ENCODE data around the gene ZNF580. TPM values are rescaled to one million over a fixed set of nuclear protein-coding genes. Genes with fewer than 3 reads are reported as not detected.

ZNF580 gene, protein sequence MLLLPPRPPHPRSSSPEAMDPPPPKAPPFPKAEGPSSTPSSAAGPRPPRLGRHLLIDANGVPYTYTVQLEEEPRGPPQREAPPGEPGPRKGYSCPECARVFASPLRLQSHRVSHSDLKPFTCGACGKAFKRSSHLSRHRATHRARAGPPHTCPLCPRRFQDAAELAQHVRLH
- total RNA-seq = 10 to 100 TPM; 41.8 to 50.6 TPM

GRCh38 chr19:55640577-55641425 lies at the start of gene ZNF580:
TSS of gene ZNF580 (plus strand) at chr19:55641002. CDS start at chr19:55642509, 1,507 bp downstream.

DNA sequence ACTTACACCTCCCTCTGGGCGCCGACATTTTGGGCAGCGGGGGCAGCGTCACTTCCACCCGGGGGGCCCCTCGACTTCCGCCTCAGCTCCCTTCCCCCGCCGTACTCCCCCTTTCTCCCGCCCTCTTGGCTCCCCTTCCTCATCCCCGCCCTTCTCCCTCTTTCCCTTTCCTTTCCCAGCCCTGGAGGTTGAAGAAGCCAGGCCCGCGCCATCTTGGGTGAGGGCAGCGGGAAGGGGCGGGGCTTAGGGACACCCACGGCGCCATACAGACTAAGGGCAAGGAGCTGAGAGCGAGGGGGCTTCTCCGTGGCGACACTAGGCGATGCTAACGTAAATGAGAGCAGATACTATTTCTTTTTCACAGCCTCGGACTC lies 41.3 kb upstream of the ZNF580 start, which contains the start of gene FIZ1:
FIZ1 (minus strand) TSS at position 50 of the 374 bp plus-strand sequence. CDS start 1,652 bp downstream, outside the sequence.

DNA sequence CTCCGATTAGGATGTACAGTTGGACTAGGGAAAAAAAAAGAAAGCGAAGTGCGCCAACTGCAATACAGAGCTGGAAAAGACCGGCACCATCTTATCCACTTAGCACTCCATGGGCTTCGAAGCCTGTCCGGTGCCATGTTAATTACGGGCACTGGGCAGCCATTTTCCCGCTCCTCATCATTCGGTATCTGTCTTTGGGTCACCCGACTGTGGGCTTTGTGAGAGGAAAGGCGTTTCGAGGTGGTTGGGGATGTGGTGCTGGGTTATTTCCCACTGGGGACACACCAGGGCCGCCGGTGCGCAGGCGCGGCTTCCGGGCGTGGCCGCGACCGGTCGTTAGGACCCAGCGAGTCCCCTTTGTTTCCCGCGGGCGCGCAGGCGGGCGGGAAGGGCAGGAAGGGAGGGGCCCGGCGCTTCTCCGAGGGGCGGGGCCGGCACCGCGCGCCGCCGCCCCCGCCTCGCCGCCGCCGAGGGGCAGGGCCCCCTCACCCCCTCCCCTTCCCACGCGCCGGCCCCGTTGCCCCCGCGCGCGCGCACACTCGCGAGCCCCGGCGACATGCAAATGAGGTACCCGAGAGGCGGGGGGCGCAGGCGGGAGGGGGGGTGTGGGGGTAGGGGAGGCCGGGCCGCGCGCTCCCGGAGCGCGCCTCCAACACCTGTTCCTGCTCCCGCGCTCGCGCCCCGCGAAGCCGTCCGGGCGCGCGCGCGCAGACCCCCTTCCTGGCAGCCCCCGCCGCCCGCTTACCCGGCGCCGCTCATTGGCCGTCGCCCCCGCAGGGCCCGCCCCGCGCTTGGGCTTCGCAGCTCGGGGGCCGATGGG lies 40.8 kb upstream of the ZNF580 start, which contains the start of gene ZNF524:
ZNF524 (plus strand) TSS at position 447 of the 820 bp plus-strand sequence. CDS start 1,825 bp downstream, outside the sequence.

GRCh38 chr19:55605637-55606470 lies 34.9 kb upstream of the ZNF580 start, which contains the start of gene ZNF865:
TSS of gene ZNF865 (plus strand) at chr19:55605647. CDS start at chr19:55613619, 7,972 bp downstream.

GRCh38 chr19:55624109-55625003 lies 16.4 kb upstream of the ZNF580 start, which contains the start of gene ZNF784:
TSS of gene ZNF784 (minus strand) at chr19:55624566. CDS start at chr19:55624561, 5 bp downstream.

DNA sequence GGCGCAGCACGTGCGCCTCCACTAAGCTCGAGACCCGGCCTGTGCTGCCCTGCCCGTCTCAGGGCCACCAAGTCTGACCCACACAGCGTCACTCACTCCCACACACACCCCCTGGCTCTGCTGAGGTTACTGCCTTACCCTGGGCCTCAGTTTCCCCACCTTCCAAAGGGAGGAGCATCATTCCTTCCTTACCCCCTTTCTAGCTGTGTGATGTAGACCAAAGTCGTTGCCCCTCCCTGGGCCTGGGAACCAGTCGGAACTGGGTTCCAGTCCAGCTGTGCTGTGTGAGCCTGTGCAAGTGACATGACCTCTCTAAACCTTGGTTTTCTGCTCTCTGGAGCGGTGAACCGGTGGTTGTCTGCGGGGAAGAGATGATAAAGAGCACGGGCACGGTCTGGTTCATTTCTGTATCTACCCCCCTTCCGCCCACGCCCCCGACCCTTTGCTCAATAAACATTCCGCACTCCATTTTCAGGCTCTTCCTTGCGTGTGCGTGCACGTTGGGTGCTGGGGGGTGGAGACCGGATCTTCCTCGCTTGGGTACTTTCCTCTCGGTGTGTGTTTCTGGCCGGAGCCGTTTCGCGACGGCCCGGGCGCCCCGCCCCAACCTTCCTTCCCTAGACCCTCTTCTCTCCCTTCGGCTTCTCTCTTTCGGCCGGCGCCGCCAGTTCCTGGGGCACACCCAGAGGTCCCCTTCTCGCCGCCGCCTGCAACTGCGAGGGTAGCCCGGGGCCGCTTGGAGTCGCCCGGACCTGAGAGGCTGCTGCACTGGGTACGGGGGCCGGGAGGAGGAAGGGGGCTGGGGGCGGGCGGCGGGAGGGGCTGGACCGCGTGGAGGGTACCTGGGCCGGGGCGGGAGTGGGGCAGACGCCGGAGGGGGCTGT lies 2.4 kb downstream of the ZNF580 start, which contains the start of gene ZNF581:
ZNF581 (plus strand) TSS at position 647 of the 884 bp plus-strand sequence. CDS start 923 bp downstream, outside the sequence.

GRCh38 chr19:55647732-55648584 lies 7.2 kb downstream of the ZNF580 start, which contains the start of gene CCDC106:
TSS of gene CCDC106 (plus strand) at chr19:55648212. CDS start at chr19:55649047, 835 bp downstream.

DNA sequence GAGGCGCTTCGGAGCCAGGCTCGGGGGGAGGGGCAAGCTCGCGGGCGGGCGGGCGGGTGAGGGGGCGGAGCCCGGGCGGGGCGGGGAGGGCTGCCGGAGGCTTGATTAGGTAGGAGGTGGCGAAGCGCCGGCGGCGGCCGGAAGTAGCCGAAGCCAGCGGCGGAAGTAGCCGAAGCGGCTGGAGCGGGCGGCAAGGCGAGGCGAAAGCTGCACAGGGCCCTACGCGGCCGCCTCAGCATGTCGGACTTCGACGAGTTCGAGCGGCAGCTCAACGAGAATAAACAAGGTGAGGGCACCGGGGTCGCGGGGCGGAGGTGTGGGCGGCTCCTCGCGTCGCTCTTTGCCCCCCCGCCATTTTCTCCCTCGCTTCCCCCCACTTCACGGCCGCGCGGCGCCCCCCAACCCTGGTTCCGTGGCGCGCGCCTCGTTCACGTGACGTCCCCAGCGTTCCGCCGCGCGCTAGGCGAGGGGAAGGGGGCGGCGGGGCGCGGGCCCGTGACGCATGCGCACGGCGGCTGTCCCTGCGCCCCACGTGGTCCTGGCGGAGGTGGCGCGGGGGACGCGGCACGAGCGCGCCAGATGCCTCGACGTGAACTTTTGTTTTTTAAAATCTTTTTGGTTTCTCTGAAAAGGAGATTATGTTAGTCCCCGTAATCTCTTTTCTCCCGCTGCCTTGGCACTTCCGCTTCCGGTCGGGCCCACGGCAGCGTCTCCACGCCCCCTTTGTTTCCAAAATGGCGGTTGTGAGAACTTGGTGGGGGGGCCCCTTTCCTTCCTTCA lies 14.3 kb downstream of the ZNF580 start, which contains the start of gene U2AF2:
U2AF2 (plus strand) TSS at position 168 of the 780 bp plus-strand sequence; CDS start at position 238, 70 bp downstream.

GRCh38 chr19:55674841-55675660 lies 34.2 kb downstream of the ZNF580 start, which contains the start of gene EPN1:
TSS of gene EPN1 (plus strand) at chr19:55675226. CDS start at chr19:55678628, 3,402 bp downstream.

Other genes starting within 250 kb of the ZNF580 start
- gene UBE2S, start 233.2 kb upstream of the ZNF580 start, total RNA-seq = 100 to 1,000 TPM; 146 to 148 TPM
- not detected for gene SHISA7, start 197.7 kb upstream of the ZNF580 start, total RNA-seq
- gene ISOC2, start 179.4 kb upstream of the ZNF580 start, total RNA-seq = 10 to 100 TPM; 15.7 to 16.6 TPM
- not detected for gene C19orf85, start 176.3 kb upstream of the ZNF580 start, total RNA-seq
- gene ZNF628, start 164.4 kb upstream of the ZNF580 start, total RNA-seq = 10 to 100 TPM in 1 of 2 experiments, 1 to 10 TPM in 1; 8.2 to 11.3 TPM
- 1 to 10 TPM; 8.7 to 8.8 TPM for gene NAT14, start 155.8 kb upstream of the ZNF580 start, total RNA-seq
- gene SSC5D, start 152.6 kb upstream of the ZNF580 start, total RNA-seq = under 1 TPM; 0.12 to 0.53 TPM
- gene SBK2, start 103.9 kb upstream of the ZNF580 start, total RNA-seq = not detected
- not detected for gene SBK3, start 95.5 kb upstream of the ZNF580 start, total RNA-seq
- gene ZNF579, start 60.2 kb upstream of the ZNF580 start, total RNA-seq = 1 to 10 TPM; 6.4 to 7.8 TPM
- gene FIZ1, start 41.5 kb upstream of the ZNF580 start, total RNA-seq = 10 to 100 TPM; 14.7 to 16.3 TPM
- gene ZNF524, start 40.7 kb upstream of the ZNF580 start, total RNA-seq = 10 to 100 TPM; 33.7 to 35.0 TPM
- gene ZNF865, start 35.4 kb upstream of the ZNF580 start, total RNA-seq = 10 to 100 TPM; 16.1 to 16.2 TPM
- 1 to 10 TPM; 7.2 to 8.1 TPM for gene ZNF784, start 16.4 kb upstream of the ZNF580 start, total RNA-seq
- gene ZNF581, start 2.6 kb downstream of the ZNF580 start, total RNA-seq = 10 to 100 TPM; 39.1 to 39.3 TPM
- gene CCDC106, start 7.2 kb downstream of the ZNF580 start, total RNA-seq = 1 to 10 TPM; 8.8 to 8.9 TPM
- gene U2AF2, start 14.0 kb downstream of the ZNF580 start, total RNA-seq = 100 to 1,000 TPM; 221 to 225 TPM
- 10 to 100 TPM; 55.7 to 56.8 TPM for gene EPN1, start 34.2 kb downstream of the ZNF580 start, total RNA-seq
- not detected for gene NLRP9, start 97.4 kb downstream of the ZNF580 start, total RNA-seq
- gene RFPL4A, start 118.1 kb downstream of the ZNF580 start, total RNA-seq = not detected
- gene RFPL4AL1, start 128.1 kb downstream of the ZNF580 start, total RNA-seq = not detected
- gene NLRP11, start 191.0 kb downstream of the ZNF580 start, total RNA-seq = not detected
- not detected for gene NLRP4, start 195.5 kb downstream of the ZNF580 start, total RNA-seq